RWPE1 (cell line): ENCODE results near the gene GRK1.

Experiments used
- CTCF ChIA-PET: fragments of 350-600 bp; sonication (Branson Sonifier 250); formaldehyde crosslinking; extraction: SDS; loops from one replicate; lab custom pipeline; 2021; lab: Yijun Ruan, JAX
- POLR2A ChIA-PET: fragments of 400-600 bp; formaldehyde crosslinking; extraction: SDS; loops from one replicate; lab custom pipeline; 2020; ENCODE audit warnings: antibody characterized with exemption; ENCODE audit not compliant: low non-redundant PET; lab: Yijun Ruan, JAX
- DNase-seq: peaks from one replicate; pipeline ENCODE4 v3.0.0; 2012; ENCODE audit warnings: low spot score
- H3K27ac ChIP-seq: fragments of 450-650 bp; 2 replicates; pipeline ENCODE4 v1.5.1; 2017
- TF ChIP-seq, protein P1 (sequence below): fragments of 450-650 bp; conservative IDR thresholded peaks from 2 replicates; pipeline ENCODE4 v1.5.1; 2017; ENCODE audit warnings: low read depth, mild to moderate bottlenecking

The GRK1 gene

DNA sequence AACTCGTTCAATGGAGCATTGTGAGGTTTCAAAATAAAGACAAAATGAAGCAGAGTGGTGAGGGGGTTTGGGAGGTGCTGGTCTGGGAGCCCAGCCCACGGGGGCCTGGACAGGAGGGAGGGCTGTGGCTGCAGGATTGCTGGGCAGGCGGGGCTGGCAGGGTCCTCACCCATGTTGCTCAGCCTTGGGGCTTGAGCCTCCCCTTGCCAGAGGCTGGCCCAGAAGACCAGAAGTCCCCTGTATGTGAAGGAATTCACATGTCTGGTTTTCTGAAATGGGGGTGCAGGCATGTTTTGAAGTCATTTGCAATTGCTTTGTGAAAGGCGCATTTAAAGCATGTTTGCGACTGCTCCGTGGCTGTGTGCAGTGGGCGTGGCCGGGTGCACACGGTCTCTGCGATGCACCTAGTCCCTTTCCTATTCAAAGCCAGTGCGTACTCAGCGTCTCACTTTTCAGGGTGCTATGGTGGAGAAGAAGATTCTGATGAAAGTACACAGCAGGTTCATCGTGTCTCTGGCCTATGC, 2.3 kb downstream of the GRK1 start:
- no peak for DNase-seq
- TF ChIP-seq, protein P1, sequence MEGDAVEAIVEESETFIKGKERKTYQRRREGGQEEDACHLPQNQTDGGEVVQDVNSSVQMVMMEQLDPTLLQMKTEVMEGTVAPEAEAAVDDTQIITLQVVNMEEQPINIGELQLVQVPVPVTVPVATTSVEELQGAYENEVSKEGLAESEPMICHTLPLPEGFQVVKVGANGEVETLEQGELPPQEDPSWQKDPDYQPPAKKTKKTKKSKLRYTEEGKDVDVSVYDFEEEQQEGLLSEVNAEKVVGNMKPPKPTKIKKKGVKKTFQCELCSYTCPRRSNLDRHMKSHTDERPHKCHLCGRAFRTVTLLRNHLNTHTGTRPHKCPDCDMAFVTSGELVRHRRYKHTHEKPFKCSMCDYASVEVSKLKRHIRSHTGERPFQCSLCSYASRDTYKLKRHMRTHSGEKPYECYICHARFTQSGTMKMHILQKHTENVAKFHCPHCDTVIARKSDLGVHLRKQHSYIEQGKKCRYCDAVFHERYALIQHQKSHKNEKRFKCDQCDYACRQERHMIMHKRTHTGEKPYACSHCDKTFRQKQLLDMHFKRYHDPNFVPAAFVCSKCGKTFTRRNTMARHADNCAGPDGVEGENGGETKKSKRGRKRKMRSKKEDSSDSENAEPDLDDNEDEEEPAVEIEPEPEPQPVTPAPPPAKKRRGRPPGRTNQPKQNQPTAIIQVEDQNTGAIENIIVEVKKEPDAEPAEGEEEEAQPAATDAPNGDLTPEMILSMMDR = no peak
- no peak overlapping the region for H3K27ac ChIP-seq
- CTCF ChIA-PET = interaction anchor here (1.1 kb wide), 1 partner anchor 55 kb away, joined by 4 read pairs; no protein-coding TSS in a partner anchor
- POLR2A ChIA-PET = no interaction called here

DNA sequence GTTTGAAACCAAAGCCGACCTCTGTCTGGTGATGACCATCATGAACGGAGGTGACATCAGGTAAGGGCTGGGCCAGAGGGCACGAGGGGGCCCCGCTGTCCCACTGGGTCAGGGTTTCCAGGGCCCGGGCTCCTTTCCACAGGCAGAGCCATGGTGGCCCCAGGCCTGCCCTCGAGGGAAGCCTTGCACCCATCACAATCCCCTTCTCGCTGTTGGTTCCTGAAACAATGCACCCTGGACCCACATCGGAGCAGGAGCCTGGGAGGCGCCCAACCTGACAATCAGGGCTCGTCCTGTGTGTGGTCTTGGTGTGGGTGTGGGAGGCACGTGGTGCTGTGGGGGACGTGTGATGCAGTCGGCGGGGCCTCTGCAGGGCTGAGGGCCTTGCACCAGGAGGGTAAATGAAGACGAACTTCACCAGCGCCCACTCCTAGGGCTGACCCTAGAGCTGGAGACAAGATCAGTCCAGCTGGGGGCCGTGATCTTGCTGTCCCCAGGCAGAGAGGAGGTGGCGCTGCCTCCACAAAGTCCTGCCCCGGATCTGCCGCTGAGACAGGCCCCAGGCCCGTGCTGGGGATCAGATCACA, 2.8 kb downstream of the GRK1 start:
- ChIA-PET CTCF (no interaction called here), POLR2A (no interaction called here)
- DNase-seq = no peak
- no peak overlapping the region for H3K27ac ChIP-seq
- TF ChIP-seq, protein P1 = no peak

DNA sequence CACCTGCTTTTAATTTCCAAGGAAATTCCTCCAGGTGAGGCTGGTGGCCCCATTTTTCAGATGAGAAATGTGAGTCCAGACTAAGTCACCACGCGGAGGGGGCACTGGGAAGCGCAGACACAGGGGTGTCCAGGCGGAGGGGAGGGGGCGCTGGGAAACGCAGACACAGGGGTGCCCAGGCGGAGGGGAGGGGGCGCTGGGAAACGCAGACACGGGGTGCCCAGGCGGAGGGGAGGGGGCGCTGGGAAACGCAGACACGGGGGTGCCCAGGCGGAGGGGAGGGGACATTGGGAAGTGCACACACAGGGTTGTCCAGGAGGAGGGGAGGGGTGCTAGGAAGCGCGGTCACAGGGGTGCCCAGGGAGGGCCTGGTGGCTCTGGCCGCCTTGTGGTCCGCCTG, 3.5 kb downstream of the GRK1 start:
- TF ChIP-seq, protein P1 = no peak
- ChIA-PET CTCF (interaction anchor here (0.8 kb wide), 1 partner anchor 54 kb away, joined by 4 read pairs; no protein-coding TSS in a partner anchor), POLR2A (no interaction called here)
- DNase-seq = no peak
- H3K27ac ChIP-seq = no peak overlapping the region

DNA sequence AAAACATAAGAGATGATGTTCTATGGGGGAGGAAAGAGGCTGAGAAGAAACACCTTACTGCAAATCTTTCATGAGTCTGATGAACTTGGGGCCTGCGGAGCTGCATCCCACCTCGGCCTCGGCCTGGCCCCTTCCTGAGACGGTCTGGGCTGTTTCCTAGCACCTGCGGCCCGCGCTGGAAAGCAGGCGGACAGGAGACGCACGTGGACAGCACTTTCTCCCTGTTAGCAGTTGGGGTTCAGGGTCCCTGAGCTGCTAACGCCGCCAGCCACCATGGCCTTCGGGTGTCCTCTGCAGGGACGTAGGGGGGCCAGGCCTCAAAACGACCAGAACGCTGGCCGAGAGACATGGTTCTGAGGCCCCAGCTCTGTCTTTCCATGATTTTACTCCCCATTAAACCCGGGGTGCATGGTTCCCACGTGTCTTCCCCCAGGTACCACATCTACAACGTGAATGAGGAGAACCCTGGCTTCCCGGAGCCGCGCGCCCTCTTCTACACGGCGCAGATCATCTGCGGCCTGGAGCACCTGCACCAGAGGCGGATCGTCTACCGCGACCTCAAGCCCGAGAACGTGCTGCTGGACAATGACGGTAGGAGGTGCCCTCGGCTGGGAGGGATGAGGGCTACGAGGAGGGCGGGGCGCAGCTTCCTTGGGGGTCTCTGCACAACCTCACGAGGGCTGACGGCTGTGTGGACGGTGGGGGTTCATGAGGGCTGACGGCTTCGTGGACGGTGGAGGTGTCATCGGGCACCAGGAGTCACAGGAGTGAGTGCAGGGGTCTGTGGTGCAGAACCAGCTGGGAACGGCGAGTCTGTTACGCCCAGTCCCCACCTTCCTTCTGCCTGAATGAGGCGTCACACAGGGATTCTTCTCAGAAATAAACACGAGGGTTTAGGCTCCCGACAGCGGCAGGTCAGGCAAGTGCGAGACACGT, 4.3 kb downstream of the GRK1 start:
- TF ChIP-seq, protein P1 = no peak
- H3K27ac ChIP-seq = no peak overlapping the region
- ChIA-PET CTCF (interaction anchor here (0.7 to 0.8 kb wide), 2 partner anchors 22 to 53 kb away, joined by 3 to 4 read pairs; no protein-coding TSS in a partner anchor), POLR2A (no interaction called here)
- DNase-seq = no peak

DNA sequence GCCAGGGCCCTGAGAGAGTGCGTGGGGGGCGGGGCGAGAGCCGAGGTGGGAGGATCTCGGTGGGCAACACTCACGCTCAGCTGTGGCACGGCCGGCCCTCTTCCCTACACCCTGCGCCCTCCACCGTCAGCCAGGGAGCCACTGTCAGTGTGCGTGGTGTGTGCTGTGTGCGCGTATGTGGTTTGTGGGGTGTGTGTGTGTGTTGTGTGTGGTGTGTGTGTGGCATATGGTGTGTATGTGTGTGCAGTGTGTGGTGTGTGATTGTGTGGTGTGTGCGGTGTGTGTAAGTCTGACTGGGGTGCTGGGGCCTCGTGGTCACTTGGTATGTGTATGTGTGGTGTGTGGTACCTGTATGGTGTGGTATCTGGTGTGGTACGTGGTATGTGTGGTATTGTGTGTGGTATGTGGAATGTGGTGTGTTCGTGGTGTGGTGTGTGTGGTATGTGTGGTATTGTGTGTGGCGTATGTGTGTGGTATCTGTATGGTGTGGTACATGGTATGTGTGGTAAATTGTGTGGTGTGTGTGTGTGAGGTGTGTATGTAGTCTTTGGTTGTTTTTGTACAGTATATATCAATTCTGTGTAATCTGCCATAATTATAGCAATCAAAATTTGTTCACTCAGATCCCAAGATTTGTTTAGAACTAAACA, 5.1 kb downstream of the GRK1 start:
- TF ChIP-seq, protein P1 = no peak
- CTCF ChIA-PET = no interaction called here
- POLR2A ChIA-PET = no interaction called here
- no peak for DNase-seq
- no peak overlapping the region for H3K27ac ChIP-seq

DNA sequence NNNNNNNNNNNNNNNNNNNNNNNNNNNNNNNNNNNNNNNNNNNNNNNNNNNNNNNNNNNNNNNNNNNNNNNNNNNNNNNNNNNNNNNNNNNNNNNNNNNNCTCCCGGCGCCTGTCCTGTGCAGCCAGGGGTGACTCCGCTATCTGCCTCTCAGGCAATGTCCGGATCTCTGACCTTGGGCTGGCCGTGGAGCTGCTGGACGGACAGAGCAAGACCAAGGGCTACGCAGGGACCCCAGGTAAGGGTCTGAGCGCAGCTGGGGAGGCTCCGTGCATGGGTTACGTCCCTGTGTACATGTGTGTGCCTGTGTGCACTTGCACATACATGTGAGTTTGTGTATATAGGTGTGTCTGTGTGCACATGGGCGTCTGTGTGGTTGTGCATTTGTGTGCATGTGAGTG, 55.9 kb downstream of the GRK1 start:
- DNase-seq = no peak
- CTCF ChIA-PET = interaction anchor here (0.6 kb wide), 1 partner anchor 227 kb away, joined by 3 read pairs; no protein-coding TSS in a partner anchor
- no peak overlapping the region for H3K27ac ChIP-seq
- TF ChIP-seq, protein P1 = no peak
- POLR2A ChIA-PET = no interaction called here
